GM21786 (cell line): ENCODE measurements around the gene CHRNA1.

ENCODE experiments used
- ATAC-seq: cut with Tn5 transposase; IDR thresholded peaks from one replicate; pipeline ENCODE4 v1.9.1; 2021; ENCODE audit not compliant: unreplicated experiment

The CHRNA1 gene

GRCh38 chr2:174784316-174784715 lies 20.0 kb upstream of the CHRNA1 start:
- ATAC-seq, result no peak

GRCh38 chr2:174781996-174782395 lies 17.7 kb upstream of the CHRNA1 start:
- no peak for ATAC-seq

GRCh38 chr2:174781298-174781697 lies 17.0 kb upstream of the CHRNA1 start:
- no peak for ATAC-seq

GRCh38 chr2:174780856-174781255 lies 16.6 kb upstream of the CHRNA1 start:
- ATAC-seq, result no peak

- ATAC-seq, result no peak
Measured at GRCh38 chr2:174780191-174780840, 16.0 kb upstream of the CHRNA1 start.

GRCh38 chr2:174779361-174779928 lies 15.2 kb upstream of the CHRNA1 start:
- ATAC-seq, result no peak

- peak; percentile 74 for ATAC-seq
Measured at GRCh38 chr2:174778085-174778981, 14.1 kb upstream of the CHRNA1 start.

GRCh38 chr2:174777347-174778084 lies 13.2 kb upstream of the CHRNA1 start:
- no peak for ATAC-seq

- ATAC-seq, result no peak
Measured at GRCh38 chr2:174776675-174777074, 12.4 kb upstream of the CHRNA1 start.

GRCh38 chr2:174776223-174776622 lies 12.0 kb upstream of the CHRNA1 start:
- no peak for ATAC-seq

GRCh38 chr2:174775571-174775980 lies 11.3 kb upstream of the CHRNA1 start:
- ATAC-seq, result no peak

- no peak for ATAC-seq
Measured at GRCh38 chr2:174774886-174775285, 10.6 kb upstream of the CHRNA1 start.

GRCh38 chr2:174773215-174773614 lies 8.9 kb upstream of the CHRNA1 start:
- ATAC-seq, result no peak

- no peak for ATAC-seq
Measured at GRCh38 chr2:174772472-174772801, 8.2 kb upstream of the CHRNA1 start.

- ATAC-seq, result peak; percentile 81
Measured at GRCh38 chr2:174771631-174772471, 7.6 kb upstream of the CHRNA1 start.

- no peak for ATAC-seq
Measured at GRCh38 chr2:174771136-174771535, 6.9 kb upstream of the CHRNA1 start.

GRCh38 chr2:174768557-174768956 lies 4.3 kb upstream of the CHRNA1 start:
- no peak for ATAC-seq

- ATAC-seq, result no peak
Measured at GRCh38 chr2:174766271-174766670, 2.0 kb upstream of the CHRNA1 start.

- no peak for ATAC-seq
Measured at GRCh38 chr2:174765576-174765975, 1.3 kb upstream of the CHRNA1 start.

GRCh38 chr2:174763780-174764179 lies 492 bp downstream of the CHRNA1 start:
- ATAC-seq, result no peak

GRCh38 chr2:174762464-174762863 lies 1.8 kb downstream of the CHRNA1 start:
- ATAC-seq, result no peak
